ENCODE results near the gene MEOX2. TPM values are rescaled to one million over a fixed set of nuclear protein-coding genes. Genes with fewer than 3 reads are reported as not detected.

The MEOX2 gene
- total RNA-seq, 2 donors from 2014 or later, result not detected

DNA sequence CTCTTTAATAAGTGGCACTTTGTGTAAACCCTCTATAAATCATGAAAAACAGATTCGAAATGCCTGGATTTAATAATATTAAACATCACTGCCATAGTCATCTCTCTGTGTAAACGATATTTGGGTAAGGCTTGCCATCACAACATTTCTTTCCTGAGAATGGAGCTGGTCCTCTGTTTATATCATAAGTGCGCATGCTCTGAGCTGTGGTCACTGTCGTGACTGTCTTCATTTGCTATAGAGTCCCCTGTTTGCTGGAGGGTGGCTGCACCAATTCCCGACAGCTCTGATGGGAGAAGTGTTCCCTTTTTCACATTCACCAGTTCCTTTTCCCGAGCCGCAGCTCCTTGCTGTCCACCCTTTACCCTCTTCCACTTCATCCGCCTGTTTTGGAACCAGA is 74.3 kb downstream of the MEOX2 start:
- Mint-ChIP-seq H3K36me3 (ENCODE audit: low read depth) (no peaks in the 10 kb centered on the region), H3K9me3 (no peaks in the 10 kb centered on the region)
- ATAC-seq (replicated peaks), result no peak

DNA sequence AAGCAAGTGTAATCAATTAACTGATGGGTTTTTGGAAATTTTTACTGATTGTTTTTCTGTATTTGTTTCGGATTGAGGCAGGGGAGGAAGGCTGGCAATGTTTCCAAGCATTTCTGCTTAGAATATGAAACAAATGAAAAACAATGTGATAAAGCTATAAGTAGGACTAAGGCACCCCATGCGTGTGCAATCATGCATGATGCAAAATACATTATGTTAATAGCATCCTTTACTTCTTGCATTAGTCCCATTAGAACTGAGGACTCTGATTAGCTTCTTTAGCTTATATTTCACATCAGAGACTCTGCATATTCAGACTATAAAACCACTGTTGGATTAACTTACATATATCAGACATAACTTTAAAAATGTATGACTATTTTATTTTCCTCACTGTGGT is 76.0 kb downstream of the MEOX2 start:
- H3K9me3 Mint-ChIP-seq, result no peaks in the 10 kb centered on the region
- no peaks in the 10 kb centered on the region for H3K36me3 Mint-ChIP-seq (ENCODE audit: low read depth)
- no peak for ATAC-seq (replicated peaks)
- no peaks in the 10 kb centered on the region for H3K4me1 Mint-ChIP-seq
- H3K4me3 Mint-ChIP-seq, result no peak overlapping the region
- no peaks in the 10 kb centered on the region for H3K27me3 Mint-ChIP-seq
- no peak overlapping the region for H3K27ac Mint-ChIP-seq

More for the DNA sequence above, 74.3 kb downstream of the MEOX2 start:
- no peak overlapping the region for H3K4me3 Mint-ChIP-seq
- H3K27ac Mint-ChIP-seq, result no peak overlapping the region
- no peaks in the 10 kb centered on the region for H3K4me1 Mint-ChIP-seq
- no peaks in the 10 kb centered on the region for H3K27me3 Mint-ChIP-seq

DNA sequence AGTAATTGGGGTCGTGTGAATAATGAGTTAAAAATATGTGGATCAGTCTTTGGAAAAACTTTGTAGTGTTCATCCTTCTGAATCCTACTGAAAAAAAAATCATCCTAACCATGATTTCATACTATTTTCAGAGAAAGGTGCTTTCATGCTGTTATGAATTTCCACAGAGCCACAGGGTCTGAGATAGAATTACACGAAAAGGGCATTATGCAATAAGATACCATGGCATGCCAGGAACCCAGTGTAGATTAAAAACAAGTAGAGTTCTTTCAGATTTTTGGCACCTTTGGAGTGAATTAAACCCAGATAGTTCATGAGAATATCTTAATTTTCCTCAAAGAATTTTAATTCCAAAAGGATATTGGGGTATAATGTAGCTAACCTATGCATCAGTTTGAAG is 77.2 kb downstream of the MEOX2 start:
- Mint-ChIP-seq H3K27me3 (no peaks in the 10 kb centered on the region), H3K27ac (no peak overlapping the region), H3K4me3 (no peak overlapping the region), H3K36me3 (ENCODE audit: low read depth) (no peaks in the 10 kb centered on the region), H3K4me1 (no peaks in the 10 kb centered on the region), H3K9me3 (no peaks in the 10 kb centered on the region)
- no peak for ATAC-seq (replicated peaks)

DNA sequence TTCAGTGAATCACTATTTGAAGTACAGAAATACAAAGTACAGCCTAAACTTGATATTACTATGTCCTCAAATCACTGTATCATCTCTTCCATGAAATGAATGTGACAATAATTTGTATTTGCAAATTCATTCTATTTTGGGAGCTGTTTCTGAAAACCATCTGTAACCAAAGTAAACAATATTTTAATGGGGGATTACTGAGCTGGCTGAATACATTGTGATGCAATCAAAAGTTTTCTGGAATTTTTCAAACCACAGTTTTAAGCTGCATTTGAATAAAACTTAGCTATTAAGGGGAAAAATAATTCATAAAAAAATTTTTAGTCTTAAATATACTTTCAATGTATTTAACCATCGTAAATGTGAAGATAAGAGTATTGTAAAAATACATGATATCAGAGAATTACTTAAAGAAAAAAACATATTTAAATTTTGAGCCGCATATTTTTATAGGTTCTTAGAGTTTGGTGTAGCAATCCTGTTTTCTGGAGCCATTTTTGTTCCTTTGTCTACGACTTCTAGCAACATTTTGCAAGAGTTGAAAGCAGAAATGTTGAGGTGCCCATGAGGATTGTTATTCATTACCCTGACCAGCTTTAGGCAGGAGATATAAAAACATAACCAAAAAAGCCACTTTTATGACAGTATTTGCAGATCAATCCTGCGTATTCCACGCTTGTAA is 78.8 kb downstream of the MEOX2 start:
- H3K27ac Mint-ChIP-seq, result no peak overlapping the region
- no peaks in the 10 kb centered on the region for H3K4me1 Mint-ChIP-seq
- ATAC-seq (replicated peaks), result no peak
- no peaks in the 10 kb centered on the region for H3K36me3 Mint-ChIP-seq (ENCODE audit: low read depth)
- no peaks in the 10 kb centered on the region for H3K27me3 Mint-ChIP-seq
- no peaks in the 10 kb centered on the region for H3K9me3 Mint-ChIP-seq
- no peak overlapping the region for H3K4me3 Mint-ChIP-seq

DNA sequence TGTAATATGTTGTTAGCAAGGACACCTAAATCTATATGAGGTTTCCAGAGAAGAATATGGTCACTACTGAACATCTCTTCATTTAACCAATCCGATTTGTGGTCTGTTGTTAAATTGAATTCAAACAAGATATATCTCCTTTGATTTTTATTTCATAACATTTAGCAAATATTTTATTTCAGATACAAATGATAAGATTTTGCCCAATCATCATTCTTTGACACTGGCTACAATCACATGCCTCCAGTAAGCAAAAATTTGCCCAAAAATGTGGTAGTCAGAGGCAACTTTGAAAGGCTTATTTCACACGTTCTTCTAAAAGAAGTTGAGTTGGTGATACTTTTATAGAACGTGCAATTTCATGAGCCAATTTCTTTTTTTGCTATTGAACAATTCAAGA is 79.9 kb downstream of the MEOX2 start:
- no peaks in the 10 kb centered on the region for H3K4me1 Mint-ChIP-seq
- ATAC-seq (replicated peaks), result no peak
- H3K9me3 Mint-ChIP-seq, result no peaks in the 10 kb centered on the region

DNA sequence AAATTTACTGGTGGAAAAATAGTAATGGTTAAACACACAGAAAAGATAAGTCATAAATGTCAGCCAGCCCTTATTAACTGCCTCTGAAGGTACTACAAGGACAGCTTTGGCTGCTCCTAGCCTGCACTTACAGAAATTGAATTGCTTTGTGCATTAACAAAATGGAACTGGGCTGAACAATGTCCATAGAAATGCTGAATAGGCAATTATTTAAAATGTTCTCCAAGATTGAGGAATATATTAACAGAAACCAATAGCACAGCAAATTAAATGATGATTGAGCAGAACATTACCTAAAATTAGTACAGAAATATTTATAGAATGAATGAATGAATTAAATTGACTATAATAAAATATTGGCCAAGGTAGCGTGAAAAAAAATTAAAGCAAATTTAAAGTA is 82.3 kb downstream of the MEOX2 start:
- no peaks in the 10 kb centered on the region for H3K36me3 Mint-ChIP-seq (ENCODE audit: low read depth)
- H3K4me3 Mint-ChIP-seq, result no peak overlapping the region
- no peaks in the 10 kb centered on the region for H3K9me3 Mint-ChIP-seq
- H3K4me1 Mint-ChIP-seq, result no peaks in the 10 kb centered on the region
- ATAC-seq (replicated peaks), result no peak
- no peak overlapping the region for H3K27ac Mint-ChIP-seq
- no peaks in the 10 kb centered on the region for H3K27me3 Mint-ChIP-seq

More for the DNA sequence above, 79.9 kb downstream of the MEOX2 start:
- H3K36me3 Mint-ChIP-seq (ENCODE audit: low read depth), result no peaks in the 10 kb centered on the region
- no peak overlapping the region for H3K4me3 Mint-ChIP-seq
- no peaks in the 10 kb centered on the region for H3K27me3 Mint-ChIP-seq
- no peak overlapping the region for H3K27ac Mint-ChIP-seq

DNA sequence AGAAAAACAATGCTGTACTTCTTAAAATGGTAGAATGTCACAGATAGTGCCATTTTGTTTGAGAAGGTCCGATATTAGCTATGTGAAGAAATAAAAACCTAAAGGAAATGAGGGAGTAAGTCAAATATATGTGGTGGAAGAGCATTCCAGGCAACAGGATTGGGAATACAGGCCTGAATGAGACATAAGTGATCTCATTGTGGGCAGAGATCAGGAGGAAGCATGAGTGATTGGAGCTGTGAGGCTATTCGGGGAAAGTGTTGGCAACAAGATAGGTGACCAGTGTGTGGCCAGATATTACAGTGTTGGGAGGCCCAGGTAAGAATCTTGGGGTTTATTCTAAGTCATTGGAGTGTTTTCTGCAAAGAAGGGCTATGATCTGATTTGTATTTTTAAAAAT is 83.4 kb downstream of the MEOX2 start:
- Mint-ChIP-seq H3K4me1 (no peaks in the 10 kb centered on the region), H3K36me3 (ENCODE audit: low read depth) (no peaks in the 10 kb centered on the region), H3K4me3 (no peak overlapping the region), H3K27ac (no peak overlapping the region), H3K27me3 (no peaks in the 10 kb centered on the region), H3K9me3 (no peaks in the 10 kb centered on the region)
- no peak for ATAC-seq (replicated peaks)

DNA sequence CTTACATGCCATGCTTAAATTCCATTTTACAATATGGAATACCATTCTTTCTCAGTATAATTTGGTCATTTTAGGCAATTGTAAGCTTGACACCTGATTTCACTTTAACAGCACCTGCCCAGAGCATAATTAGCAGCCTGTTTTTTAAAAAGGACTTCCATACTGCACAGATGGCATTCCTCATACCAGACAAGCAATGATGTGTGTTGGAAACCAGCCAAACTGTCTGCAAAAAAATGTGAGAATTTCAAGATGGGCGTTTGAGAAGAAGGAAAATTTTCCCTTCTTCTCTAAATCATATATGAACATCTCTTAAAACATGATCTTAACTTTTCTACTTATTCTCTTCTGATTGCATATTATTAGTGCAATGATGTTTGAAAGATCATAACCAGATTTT is 84.2 kb downstream of the MEOX2 start:
- no peaks in the 10 kb centered on the region for H3K9me3 Mint-ChIP-seq
- no peak overlapping the region for H3K27ac Mint-ChIP-seq
- no peaks in the 10 kb centered on the region for H3K4me1 Mint-ChIP-seq
- no peak for ATAC-seq (replicated peaks)
- no peaks in the 10 kb centered on the region for H3K27me3 Mint-ChIP-seq
- no peaks in the 10 kb centered on the region for H3K36me3 Mint-ChIP-seq (ENCODE audit: low read depth)
- H3K4me3 Mint-ChIP-seq, result no peak overlapping the region

DNA sequence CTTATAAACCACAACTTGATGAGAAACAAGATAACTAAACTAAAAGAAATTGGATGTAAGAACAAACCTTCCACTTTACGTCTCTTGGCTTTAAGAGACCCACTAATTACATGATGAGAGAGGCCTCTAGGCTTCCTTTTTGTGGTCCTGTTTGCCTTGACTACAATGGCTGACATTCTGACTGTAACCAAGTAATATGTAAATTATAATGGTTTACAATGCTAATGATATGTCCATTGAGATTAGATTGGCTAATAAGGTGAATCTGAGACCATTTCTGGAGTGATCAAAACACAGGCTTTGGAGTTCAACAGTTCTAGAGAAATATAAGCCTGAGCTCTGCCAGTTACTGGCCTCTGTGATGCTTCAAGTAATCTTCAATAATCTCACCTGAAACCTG is 85.3 kb downstream of the MEOX2 start:
- no peak for ATAC-seq (replicated peaks)
- no peaks in the 10 kb centered on the region for H3K4me1 Mint-ChIP-seq
- no peak overlapping the region for H3K27ac Mint-ChIP-seq
- peaks cover 3% of the 10 kb centered on the region for H3K9me3 Mint-ChIP-seq
- no peaks in the 10 kb centered on the region for H3K36me3 Mint-ChIP-seq (ENCODE audit: low read depth)
- H3K27me3 Mint-ChIP-seq, result no peaks in the 10 kb centered on the region
- no peak overlapping the region for H3K4me3 Mint-ChIP-seq

DNA sequence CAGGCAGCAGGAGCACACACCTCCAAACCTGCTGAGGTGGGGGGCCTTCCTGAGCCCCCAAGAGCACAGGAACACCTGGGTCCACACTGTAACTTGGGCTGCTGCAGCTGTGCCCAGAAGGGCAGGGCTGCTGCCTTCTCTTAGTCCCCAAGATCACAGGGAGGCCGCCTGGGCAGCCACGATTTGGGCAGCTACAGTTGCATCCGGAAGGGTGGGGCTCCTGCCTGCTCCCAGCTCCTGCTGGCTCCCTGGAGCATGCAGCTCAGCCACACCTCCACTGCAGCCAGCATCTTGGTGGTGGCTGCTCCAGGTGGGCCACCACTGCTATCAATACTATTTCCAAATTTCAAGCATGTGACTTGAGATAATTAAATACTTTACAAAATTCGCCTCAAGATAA is 86.2 kb downstream of the MEOX2 start:
- Mint-ChIP-seq H3K36me3 (ENCODE audit: low read depth) (no peaks in the 10 kb centered on the region), H3K27ac (no peak overlapping the region), H3K4me3 (no peak overlapping the region), H3K4me1 (no peaks in the 10 kb centered on the region), H3K27me3 (no peaks in the 10 kb centered on the region), H3K9me3 (peaks cover 3% of the 10 kb centered on the region)
- no peak for ATAC-seq (replicated peaks)

DNA sequence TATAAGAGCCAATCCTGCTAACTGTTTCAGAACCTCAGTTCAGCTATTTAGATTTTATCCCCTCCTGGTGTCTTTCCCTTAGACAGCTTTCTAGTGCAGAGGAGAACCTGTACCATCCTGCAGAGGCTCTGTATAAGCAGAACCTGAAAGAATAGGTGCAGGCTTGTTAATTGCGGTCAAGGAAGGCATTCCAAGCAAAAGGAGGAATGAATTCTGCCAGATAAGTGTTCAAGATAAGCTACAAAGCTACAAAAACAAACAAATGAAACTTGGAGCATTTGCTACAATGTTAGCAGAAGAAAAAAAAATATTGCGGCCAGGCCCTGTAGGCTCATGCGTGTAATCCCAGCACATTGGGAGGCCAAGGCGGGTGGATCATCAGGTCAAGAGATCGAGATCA is 92.0 kb downstream of the MEOX2 start:
- H3K4me1 Mint-ChIP-seq, result no peaks in the 10 kb centered on the region
- H3K9me3 Mint-ChIP-seq, result peaks cover 3% of the 10 kb centered on the region
- H3K36me3 Mint-ChIP-seq (ENCODE audit: low read depth), result no peaks in the 10 kb centered on the region
- no peak overlapping the region for H3K4me3 Mint-ChIP-seq
- no peak overlapping the region for H3K27ac Mint-ChIP-seq
- no peaks in the 10 kb centered on the region for H3K27me3 Mint-ChIP-seq
- no peak for ATAC-seq (replicated peaks)

DNA sequence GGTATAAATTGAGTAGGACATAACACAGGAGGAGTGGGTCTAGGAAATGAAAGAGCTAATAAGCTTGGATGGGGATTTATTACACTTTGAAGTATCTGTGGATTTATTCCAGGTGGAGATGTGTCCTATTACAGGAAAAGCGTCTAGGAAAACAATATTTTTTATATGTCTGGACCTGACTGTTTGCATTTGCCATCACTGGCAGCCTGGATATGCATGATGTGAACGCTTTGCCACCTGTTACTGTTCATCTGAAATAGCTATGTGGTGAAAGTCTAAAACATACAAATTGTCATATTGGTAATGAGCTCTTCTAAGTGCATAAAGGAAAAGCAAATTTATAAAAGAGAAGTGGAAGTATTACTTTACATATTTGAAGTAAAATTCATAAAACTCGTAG is 93.1 kb downstream of the MEOX2 start:
- Mint-ChIP-seq H3K36me3 (ENCODE audit: low read depth) (no peaks in the 10 kb centered on the region), H3K4me3 (no peak overlapping the region), H3K4me1 (no peaks in the 10 kb centered on the region), H3K9me3 (peaks cover 8% of the 10 kb centered on the region), H3K27ac (no peak overlapping the region), H3K27me3 (no peaks in the 10 kb centered on the region)
- no peak for ATAC-seq (replicated peaks)

DNA sequence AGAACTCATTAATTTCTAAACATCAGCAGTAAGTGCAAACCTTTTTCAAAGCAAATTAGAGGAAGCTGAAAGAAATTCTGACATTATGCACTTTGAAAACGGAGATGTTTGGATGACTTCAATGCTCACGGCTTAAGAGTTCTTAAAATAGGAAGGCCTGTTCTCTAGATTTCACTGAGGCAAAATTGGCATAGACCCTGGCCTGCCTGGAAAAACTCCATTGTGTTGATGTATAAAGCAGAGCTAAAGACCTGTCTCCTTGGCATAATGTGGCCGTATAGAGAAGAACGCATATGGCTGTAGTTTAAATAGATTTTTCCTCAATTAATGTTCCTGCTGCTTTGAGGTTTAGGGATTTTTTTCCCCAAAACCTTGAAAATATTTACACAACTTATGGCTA is 100.2 kb downstream of the MEOX2 start:
- no peaks in the 10 kb centered on the region for H3K36me3 Mint-ChIP-seq (ENCODE audit: low read depth)
- H3K27ac Mint-ChIP-seq, result no peak overlapping the region
- no peak for ATAC-seq (replicated peaks)
- H3K4me3 Mint-ChIP-seq, result no peak overlapping the region
- peaks cover 20% of the 10 kb centered on the region for H3K9me3 Mint-ChIP-seq
- no peaks in the 10 kb centered on the region for H3K4me1 Mint-ChIP-seq
- no peaks in the 10 kb centered on the region for H3K27me3 Mint-ChIP-seq

DNA sequence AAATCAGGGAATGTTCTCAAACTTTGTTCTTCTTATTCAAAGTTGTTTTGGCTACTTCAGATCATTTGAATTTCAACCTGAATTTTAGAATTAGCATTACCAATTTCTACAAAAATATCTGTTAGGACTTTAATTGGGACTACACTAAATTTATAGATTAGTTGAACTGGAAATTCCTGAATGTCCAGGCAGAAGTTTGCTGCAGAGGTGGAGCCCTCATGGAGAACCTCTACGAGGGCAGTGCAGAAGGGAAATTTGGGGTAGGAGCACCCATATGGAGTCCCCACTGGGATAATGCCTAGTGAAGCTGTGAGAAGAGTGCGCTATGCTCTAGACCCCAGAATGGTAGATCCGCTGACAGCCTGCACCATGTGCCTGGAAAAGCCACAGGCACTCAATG is 101.9 kb downstream of the MEOX2 start:
- Mint-ChIP-seq H3K27me3 (no peaks in the 10 kb centered on the region), H3K36me3 (ENCODE audit: low read depth) (no peaks in the 10 kb centered on the region), H3K4me1 (no peaks in the 10 kb centered on the region), H3K4me3 (no peak overlapping the region), H3K9me3 (peaks cover 20% of the 10 kb centered on the region), H3K27ac (no peak overlapping the region)
- no peak for ATAC-seq (replicated peaks)

DNA sequence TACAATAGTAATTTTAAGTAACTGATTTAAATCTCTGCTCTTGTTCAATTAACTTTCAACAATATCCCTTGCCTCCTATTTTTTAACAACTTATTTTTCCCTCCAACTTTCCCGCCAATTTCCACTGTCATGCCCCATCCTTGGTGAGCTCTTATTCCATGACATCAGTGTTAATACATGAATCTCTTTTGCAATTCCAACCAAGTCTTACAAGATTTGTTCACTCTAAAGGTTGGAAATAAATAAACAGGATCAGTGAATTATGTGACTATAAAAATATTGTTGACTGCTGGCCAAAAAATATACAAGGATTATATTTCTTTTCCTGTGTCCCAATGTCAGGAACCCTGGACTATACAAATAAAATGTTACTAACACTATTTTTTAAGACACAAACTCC is 103.7 kb downstream of the MEOX2 start:
- no peaks in the 10 kb centered on the region for H3K27me3 Mint-ChIP-seq
- no peaks in the 10 kb centered on the region for H3K36me3 Mint-ChIP-seq (ENCODE audit: low read depth)
- H3K9me3 Mint-ChIP-seq, result peaks cover 11% of the 10 kb centered on the region
- no peak overlapping the region for H3K27ac Mint-ChIP-seq
- no peak overlapping the region for H3K4me3 Mint-ChIP-seq
- no peak for ATAC-seq (replicated peaks)
- no peaks in the 10 kb centered on the region for H3K4me1 Mint-ChIP-seq

DNA sequence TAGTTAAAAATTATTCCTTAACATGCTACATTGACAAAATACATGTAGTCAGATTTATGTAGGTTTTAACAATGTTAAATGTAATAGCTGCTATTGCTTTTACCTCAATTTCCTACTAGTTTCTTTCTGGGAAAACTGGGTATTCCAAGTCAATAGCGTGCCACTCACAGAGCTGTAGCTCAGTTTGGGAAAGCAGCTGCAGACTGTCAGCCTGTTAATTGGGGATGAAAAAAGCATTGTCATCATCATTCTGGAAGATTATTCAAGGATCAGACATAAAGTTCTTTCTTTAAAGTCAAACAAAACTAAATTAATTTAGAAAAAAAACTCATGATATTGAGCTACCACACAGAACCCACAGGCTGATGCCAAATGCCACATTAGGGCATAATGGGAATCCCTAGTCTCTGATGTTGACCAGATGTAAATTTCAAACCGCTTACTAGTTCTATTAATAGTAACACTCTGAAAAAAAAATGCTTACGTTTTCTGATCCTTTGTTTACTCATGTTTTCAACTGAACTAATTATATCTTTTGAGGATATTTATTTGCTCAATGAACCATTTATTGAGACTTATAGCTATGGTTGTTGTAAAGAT is 105.0 kb downstream of the MEOX2 start:
- H3K27ac Mint-ChIP-seq, result no peak overlapping the region

More for the DNA sequence above, 105.0 kb downstream of the MEOX2 start:
- Mint-ChIP-seq H3K4me1 (no peaks in the 10 kb centered on the region), H3K36me3 (ENCODE audit: low read depth) (no peaks in the 10 kb centered on the region), H3K9me3 (peaks cover 7% of the 10 kb centered on the region), H3K4me3 (no peak overlapping the region), H3K27me3 (no peaks in the 10 kb centered on the region)
- no peak for ATAC-seq (replicated peaks)
